GM18909 (cell line): Measurements from ENCODE around the gene SCEL.
"Not testable (repeated sequence)": the region's sequence is repeated elsewhere in the genome, so short reads cannot be mapped to it uniquely, and the experiment has no call there.

Experiments
- ATAC-seq: cut with Tn5 transposase; IDR thresholded peaks from one replicate; pipeline ENCODE4 v1.9.1; 2021; ENCODE audit warnings: mild to moderate bottlenecking; ENCODE audit not compliant: unreplicated experiment, poor library complexity

The SCEL gene

GRCh38 chr13:77653301-77653700, 117.8 kb downstream of the SCEL start:
- ATAC-seq: no peak

DNA sequence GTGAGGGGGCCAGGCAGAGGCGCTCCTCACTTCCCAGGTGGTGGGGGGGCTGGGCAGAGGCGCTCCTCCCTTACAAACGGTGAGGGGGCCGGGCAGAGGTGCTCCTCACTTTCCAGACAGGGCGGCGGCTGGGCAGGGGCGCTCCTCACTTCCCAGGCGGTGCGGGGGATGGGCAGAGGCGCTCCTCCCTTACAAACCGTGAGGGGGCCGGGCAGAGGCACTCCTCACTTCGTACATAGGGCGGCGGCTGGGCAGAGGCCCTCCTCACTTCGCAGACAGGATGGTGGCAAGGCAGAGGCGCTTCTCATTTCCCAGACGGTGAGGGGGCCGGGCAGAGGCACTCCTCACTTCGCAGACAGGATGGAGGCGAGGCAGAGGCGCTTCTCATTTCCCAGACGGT, 124.5 kb downstream of the SCEL start:
- ATAC-seq: not testable (repeated sequence)

GRCh38 chr13:77660841-77661250, 125.3 kb downstream of the SCEL start:
- ATAC-seq: no peak

DNA sequence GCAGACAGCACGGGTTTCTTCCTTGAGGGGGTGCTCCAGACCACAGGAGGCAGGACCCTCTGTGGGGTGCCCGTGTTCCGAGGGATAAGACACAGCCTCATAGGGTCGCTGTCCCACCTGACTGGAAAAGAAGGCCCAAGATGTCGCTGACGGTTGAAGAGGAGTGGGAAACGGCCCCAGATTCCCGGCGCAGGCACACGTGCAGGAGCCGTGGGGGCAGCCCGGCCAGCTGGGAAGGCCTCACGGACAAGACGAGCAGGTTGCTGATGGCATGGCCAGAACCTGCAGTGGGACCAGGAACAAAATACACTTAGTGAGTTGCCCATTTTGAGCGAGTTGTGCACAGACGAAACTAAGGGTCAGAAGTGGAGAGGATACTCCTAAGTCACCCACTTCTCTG, 126.8 kb downstream of the SCEL start:
- not testable (repeated sequence) for ATAC-seq

DNA sequence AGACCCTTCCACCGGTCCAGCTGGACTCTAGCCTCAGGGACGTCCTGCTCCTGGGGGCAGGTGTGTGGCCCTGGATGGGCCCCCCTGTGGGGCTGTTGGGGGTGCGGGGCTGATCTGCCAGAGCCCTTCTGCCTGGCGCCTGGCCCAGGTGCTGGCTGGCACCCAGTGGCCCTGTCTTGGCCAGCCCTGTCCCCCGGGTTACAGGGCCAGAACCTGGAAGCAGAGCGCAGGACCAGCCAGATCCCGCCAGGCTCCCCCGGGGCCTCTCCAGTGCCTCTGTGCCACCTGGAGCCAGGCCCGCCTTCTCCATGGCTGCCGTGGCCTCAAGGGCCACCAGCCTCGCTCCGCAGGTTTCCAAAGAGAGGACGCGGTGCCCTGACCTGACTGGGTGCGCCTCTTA, 127.3 kb downstream of the SCEL start:
- not testable (repeated sequence) for ATAC-seq

DNA sequence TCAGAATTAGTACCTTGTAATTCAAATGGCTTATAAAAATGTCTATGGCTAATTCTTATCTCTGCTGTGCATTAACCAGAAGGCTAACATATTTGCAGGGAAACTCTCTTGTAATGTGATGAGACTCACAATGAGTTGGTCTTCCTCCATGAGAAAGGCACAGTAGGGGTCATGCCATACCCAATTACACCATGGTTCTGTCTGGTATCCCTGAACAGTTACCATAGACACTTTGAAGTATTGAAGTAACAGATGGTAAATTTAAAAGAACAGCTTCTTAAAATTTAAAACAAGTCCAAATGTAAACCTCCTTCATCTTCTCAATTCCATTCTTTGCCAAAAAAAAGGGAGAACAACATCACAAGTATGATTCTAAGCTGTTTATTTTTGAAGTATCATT, 139.3 kb downstream of the SCEL start:
- ATAC-seq: no peak

DNA sequence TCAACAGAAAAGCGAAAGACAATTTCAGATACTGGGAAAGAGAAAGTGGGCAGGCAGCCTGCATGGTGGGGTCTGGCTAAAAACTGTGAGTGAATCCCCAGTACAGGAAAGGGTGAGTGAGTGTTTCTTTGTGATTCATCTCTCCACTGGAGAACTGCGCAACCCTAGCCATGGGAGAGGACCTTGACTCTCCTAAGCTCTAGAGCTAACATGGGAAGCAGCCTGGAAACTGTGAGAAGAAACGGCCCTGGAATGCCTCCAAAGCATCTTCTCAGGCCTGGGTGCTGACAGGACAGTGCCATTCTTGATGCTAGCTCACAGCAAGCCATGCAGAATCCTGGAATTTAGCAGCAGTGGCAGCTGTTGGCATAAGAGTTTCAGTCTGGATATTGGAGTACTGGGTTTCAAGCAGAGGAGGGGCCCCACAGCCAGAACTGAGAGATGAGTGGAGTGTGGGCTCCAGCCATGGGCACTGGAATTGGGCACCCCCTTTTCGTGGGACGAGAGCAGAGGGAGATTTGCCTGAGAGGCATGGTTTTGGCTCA, 143.3 kb downstream of the SCEL start:
- ATAC-seq: no peak

- no peak for ATAC-seq
Observed at GRCh38 chr13:77687799-77688198, 152.3 kb downstream of the SCEL start.

- ATAC-seq: no peak
Observed at GRCh38 chr13:77691871-77692270, 156.4 kb downstream of the SCEL start.

- ATAC-seq: no peak
Observed at GRCh38 chr13:77692746-77693448, 157.4 kb downstream of the SCEL start.

DNA sequence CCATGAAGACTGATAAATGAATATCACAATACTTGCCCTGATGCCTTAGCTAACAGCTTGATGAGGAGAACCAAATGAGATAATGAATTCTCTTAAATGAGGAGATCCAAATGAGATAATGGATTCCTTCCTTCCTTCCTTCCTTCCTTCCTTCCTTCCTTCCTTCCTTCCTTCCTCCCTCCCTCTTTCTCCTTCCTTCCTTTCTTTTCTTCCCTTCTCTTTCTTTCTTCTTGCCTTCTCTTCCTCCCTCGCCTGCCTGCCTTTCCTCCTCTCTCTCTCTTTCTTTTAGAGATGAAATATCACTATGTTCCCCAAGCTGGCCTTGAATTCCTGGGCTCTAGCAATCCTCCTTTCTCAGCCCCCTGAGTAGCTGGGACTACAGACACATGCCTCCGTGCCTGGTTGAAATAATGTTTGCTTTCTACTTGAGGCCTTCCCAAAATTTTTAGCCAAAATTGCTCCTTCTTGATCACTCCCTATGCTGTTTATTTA, 158.0 kb downstream of the SCEL start:
- ATAC-seq: no peak
